RWPE1 (cell line): ENCODE data around the gene YAE1.

Experiments used
- CTCF ChIA-PET: fragments of 350-600 bp; sonication (Branson Sonifier 250); formaldehyde crosslinking; extraction: SDS; loops from one replicate; lab custom pipeline; 2021; lab: Yijun Ruan, JAX
- POLR2A ChIA-PET: fragments of 400-600 bp; formaldehyde crosslinking; extraction: SDS; loops from one replicate; lab custom pipeline; 2020; ENCODE audit warnings: antibody characterized with exemption; ENCODE audit not compliant: low non-redundant PET; lab: Yijun Ruan, JAX
- DNase-seq: peaks from one replicate; pipeline ENCODE4 v3.0.0; 2012; ENCODE audit warnings: low spot score
- H3K27ac ChIP-seq: fragments of 450-650 bp; 2 replicates; pipeline ENCODE4 v1.5.1; 2017
- CTCF ChIP-seq: fragments of 450-650 bp; conservative IDR thresholded peaks from 2 replicates; pipeline ENCODE4 v1.5.1; 2017; ENCODE audit warnings: low read depth, mild to moderate bottlenecking

YAE1 gene

DNA sequence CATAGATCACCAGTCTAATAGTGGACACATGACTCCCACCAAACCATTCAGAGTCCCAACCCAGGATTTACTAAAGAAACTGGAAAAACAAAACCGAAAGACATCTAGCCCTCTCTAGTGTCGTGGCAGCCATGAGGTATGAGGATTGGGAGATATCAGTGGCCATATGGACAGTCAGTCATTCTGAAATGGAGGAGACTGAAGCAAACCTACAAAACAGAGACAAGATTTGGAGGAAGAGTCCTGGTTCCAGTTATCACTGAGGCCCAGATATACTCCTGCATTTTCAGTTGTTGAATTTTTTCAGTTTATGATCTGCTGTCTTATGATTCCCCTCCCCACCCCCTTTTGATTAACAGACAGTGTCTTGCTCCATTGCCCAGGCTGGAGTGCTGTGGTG lies 48.1 kb downstream of the YAE1 start:
- ChIA-PET POLR2A (no interaction called here), CTCF (interaction anchor here (0.6 kb wide), 1 partner anchor 32 kb away, joined by 5 read pairs; no protein-coding TSS in a partner anchor)
- TF ChIP-seq CTCF = no peak
- H3K27ac ChIP-seq = no peak overlapping the region
- DNase-seq = no peak

DNA sequence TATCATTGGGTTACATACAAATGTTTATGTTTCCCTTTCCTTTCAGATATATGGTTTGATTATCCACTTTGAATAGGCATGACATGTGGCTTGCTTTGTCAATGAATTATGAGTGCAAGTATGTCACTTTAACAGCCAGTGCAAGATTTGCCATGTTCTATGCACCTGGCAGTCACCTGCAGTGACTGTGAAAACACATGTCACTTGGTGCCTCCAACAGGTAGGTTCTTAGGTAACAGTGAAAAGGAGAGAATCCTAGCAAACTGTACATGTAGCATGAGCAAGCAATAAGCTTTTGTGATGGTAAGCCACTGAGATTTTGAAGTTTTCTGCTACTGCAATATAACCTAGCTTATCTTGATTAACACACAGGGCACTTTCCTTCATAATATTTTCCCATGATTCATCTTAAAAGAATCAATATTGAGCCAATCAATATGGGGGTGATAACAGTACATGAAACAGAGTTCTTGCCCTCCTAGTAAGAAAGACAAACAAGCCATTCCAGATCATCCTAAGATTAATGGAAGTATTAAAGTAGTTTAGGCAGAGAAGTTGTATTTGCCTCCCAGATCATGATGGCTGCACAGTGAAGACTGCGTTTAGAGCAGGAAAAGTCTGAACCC lies 49.3 kb downstream of the YAE1 start:
- no peak overlapping the region for H3K27ac ChIP-seq
- POLR2A ChIA-PET = no interaction called here
- CTCF ChIA-PET = interaction anchor here (0.7 kb wide), 1 partner anchor 28 kb away, joined by 3 read pairs; no protein-coding TSS in a partner anchor
- TF ChIP-seq CTCF = no peak
- DNase-seq = no peak

GRCh38 chr7:39616138-39616537 lies 49.9 kb downstream of the YAE1 start:
- ChIA-PET CTCF (no interaction called here), POLR2A (no interaction called here)

DNA sequence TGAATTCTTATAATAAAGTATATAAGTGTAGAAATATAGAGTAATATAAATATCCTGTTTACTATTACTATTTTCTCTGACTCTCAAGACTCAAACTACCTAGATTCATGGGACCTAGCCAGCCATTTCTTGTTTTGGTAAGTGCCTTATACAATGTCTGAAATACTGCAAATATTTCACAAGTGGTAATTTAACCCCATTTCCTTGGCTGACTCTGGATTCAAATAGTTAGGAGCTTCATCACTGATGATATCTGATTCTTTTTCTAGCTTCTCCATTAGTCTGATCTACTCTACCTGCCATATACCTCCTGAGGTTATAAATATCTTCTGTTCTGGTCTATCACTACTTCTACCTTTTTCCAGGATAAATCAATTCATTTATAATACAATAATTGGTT lies 50.8 kb downstream of the YAE1 start:
- H3K27ac ChIP-seq = no peak overlapping the region
- ChIA-PET POLR2A (no interaction called here), CTCF (no interaction called here)
- DNase-seq = no peak
- no peak for TF ChIP-seq CTCF

More at GRCh38 chr7:39616138-39616537, 49.9 kb downstream of the YAE1 start:
- TF ChIP-seq CTCF = no peak
- no peak overlapping the region for H3K27ac ChIP-seq
- no peak for DNase-seq

DNA sequence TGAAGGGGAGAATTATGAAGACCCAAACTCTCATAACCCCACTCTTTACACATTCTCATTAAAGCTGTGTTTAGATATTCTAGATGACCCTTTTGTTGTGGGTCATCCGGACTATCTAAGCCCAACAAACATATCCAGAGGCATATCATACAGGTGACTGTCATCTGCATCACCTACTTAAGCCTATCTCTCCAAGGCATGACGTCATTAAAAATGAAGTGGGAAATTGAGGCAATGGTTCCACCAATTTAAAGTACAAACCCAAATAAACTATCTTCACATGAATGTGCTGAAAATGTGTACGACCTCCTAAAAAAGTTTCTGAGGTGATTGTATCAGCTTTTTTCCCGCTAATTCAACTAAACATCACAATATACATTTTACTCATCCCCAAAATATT lies 52.7 kb downstream of the YAE1 start:
- CTCF ChIA-PET = interaction anchor here (0.7 kb wide), 1 partner anchor 127 kb away, joined by 3 read pairs; no protein-coding TSS in a partner anchor
- POLR2A ChIA-PET = no interaction called here
- no peak for TF ChIP-seq CTCF
- H3K27ac ChIP-seq = no peak overlapping the region
- no peak for DNase-seq

GRCh38 chr7:39620486-39620885 lies 54.3 kb downstream of the YAE1 start:
- ChIA-PET CTCF (no interaction called here), POLR2A (no interaction called here)
- H3K27ac ChIP-seq = no peak overlapping the region
- DNase-seq = no peak
- TF ChIP-seq CTCF = no peak
